Measurements from ENCODE around the gene HGD.

The HGD gene

DNA sequence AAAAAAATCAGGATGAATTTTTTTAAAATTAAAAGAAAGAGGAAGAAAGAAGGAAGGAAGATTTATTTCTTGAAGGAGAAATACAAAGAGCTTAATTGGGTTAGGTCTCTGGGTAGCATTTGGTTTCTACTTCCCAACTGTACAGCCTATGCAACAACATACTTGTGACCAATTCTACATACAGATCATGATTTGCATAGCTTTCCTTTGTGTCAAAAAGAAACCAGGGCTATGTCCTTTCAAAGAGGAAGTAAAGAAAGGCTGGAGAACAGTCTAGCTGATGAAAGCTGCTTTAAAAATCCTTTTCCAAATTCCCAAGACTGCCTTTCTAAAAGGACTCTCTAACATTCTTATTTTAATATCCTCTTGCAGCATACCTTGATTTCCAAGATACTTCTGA lies 6.1 kb upstream of the HGD start:
- DNase-seq (ENCODE audit: low read depth): no peak
- no peak overlapping the region for H3K4me3 ChIP-seq (ENCODE audit: low read length)
- TF ChIP-seq, protein P1, sequence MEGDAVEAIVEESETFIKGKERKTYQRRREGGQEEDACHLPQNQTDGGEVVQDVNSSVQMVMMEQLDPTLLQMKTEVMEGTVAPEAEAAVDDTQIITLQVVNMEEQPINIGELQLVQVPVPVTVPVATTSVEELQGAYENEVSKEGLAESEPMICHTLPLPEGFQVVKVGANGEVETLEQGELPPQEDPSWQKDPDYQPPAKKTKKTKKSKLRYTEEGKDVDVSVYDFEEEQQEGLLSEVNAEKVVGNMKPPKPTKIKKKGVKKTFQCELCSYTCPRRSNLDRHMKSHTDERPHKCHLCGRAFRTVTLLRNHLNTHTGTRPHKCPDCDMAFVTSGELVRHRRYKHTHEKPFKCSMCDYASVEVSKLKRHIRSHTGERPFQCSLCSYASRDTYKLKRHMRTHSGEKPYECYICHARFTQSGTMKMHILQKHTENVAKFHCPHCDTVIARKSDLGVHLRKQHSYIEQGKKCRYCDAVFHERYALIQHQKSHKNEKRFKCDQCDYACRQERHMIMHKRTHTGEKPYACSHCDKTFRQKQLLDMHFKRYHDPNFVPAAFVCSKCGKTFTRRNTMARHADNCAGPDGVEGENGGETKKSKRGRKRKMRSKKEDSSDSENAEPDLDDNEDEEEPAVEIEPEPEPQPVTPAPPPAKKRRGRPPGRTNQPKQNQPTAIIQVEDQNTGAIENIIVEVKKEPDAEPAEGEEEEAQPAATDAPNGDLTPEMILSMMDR (IDR thresholded peaks at IDR 0.05; ENCODE audit: insufficient read depth, low read depth, low read length, missing control alignments): no peak

DNA sequence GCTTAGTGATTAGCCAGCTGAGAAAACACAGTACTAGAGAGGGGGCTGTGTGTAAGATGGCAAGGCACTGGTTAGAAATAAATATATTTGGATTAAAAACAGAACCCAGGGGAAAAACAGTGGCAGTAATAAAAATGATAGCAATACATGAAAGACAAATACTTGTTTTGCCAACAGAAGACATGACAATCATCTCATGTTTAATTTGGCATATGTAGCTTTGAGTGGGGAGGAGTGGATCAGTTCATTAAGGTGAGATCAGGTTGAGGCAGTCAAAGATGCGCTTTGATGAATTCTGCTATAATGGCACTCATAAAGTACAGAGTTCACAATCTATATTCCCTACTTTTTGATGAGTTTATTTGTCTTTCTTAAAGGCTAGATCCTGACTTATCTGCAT lies 3.4 kb upstream of the HGD start:
- TF ChIP-seq, protein P1 (IDR thresholded peaks at IDR 0.05; ENCODE audit: insufficient read depth, low read depth, low read length, missing control alignments): no peak
- H3K4me3 ChIP-seq (ENCODE audit: low read length): no peak overlapping the region
- no peak for DNase-seq (ENCODE audit: low read depth)

DNA sequence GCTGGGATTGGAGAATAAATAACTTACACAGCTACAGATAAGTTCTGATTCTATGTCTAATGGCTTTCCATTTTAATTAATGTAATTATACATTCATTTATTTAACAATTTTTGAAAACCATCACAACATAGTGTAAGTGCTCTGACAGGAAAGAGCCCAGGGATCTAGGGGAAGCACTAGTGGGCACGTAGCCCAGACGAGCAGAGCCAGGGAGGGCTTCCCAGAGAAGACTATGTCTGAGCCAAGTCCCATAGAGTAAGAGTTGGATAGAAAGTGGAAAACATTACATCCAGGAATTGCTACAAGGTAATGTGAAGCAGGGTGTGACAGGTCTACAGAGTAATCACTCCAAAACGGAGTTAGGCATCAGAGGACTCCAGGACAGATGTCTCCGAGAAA lies 2.9 kb upstream of the HGD start:
- DNase-seq (ENCODE audit: low read depth): no peak
- TF ChIP-seq, protein P1 (IDR thresholded peaks at IDR 0.05; ENCODE audit: insufficient read depth, low read depth, low read length, missing control alignments): no peak
- H3K4me3 ChIP-seq (ENCODE audit: low read length): no peak overlapping the region

DNA sequence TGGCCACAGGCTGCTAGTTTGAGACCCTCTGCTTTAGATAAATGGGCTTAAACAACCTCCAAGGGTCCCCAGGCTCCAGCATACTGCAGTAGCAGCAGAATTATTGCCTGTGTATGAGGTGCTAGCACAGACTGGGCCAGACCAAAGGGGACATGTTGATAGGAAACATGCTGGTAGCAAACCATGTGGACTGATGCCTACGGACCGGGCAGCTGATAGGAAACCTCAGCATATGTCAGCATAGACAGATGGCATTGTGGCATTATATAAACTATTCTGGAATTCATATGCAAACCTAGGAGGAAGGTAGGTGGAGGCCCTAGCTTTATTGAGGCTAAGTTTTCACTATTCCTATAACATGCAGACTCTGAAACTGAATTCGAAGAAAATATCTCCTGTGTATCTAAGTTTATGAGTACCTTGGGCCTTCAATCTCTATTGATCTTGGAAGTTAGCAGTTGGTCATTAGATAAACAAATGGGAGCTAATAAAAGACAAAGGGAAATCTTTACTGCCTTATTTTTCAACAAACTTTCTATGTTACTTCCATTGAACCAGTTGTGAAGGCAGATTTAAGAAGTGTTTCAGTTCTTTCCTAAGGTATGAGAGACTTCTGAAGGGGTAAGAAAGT lies 1.7 kb upstream of the HGD start:
- H3K4me3 ChIP-seq (ENCODE audit: low read length): no peak overlapping the region
- TF ChIP-seq, protein P1 (IDR thresholded peaks at IDR 0.05; ENCODE audit: insufficient read depth, low read depth, low read length, missing control alignments): no peak
- no peak for DNase-seq (ENCODE audit: low read depth)

DNA sequence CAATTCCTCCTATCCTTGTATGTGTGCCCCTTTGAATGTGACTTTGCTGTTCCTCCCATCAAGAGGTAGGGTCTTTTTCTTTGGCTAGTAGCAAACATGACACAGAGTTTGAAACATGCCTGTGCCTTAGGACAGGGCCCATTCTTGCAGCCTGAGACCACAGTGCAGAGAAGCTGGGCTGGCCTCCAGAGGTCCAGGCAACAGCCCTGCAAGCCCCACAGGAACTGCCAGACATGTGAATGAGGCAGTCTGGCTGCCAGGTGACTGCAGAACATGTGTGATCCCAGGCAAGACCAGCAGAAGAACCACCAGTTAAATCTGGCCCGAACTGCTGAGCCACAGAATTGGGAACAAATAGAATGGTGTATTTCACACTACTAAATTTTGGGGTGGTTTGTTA lies 1.2 kb upstream of the HGD start:
- TF ChIP-seq, protein P1 (IDR thresholded peaks at IDR 0.05; ENCODE audit: insufficient read depth, low read depth, low read length, missing control alignments): no peak
- H3K4me3 ChIP-seq (ENCODE audit: low read length): no peak overlapping the region
- no peak for DNase-seq (ENCODE audit: low read depth)

DNA sequence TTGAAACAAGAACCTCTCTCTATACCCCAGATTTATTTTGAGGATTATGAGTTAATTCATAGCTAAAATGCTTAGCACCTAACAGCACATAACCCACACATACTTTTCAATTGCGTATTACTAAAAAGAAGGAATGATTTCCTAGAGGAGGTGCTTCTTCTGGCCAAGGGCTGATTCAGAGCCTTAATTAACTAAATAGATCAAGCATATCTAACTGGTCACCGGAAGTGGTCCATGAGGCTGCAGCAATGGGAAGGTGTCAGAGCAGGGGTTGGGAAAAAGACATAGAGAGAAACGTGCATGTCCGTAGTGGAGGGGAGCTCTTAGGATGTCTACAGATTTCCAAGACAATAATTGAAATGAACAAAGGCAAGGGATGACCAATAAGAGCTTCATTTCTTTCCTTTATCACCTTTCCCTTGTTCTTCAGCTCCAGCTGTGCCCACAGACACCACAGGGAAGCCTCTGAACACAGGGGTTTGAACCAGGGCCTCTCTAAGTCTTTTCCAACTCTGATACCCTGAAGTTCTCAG lies 467 bp downstream of the HGD start:
- no peak overlapping the region for H3K4me3 ChIP-seq (ENCODE audit: low read length)
- TF ChIP-seq, protein P1 (IDR thresholded peaks at IDR 0.05; ENCODE audit: insufficient read depth, low read depth, low read length, missing control alignments): no peak
- DNase-seq (ENCODE audit: low read depth): no peak

DNA sequence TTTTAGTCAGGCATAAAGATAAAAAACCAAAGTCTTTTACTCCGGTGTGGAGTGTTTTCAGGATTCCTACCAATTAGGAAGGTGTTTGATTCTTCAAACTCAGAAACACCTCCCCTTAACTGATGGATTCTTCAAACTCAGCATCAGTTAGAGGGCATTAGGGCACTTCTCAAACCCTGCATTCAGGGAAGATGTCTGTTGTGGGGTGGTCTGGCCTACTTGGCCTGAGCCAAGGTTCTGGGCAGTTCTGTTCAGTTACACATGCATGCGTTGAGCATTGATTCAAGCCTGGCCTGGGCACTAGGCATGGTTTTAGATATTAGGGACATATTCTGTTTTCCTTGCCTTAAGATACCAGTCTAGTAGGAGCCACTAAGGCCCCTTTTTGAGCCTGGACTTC lies 1.0 kb downstream of the HGD start:
- DNase-seq (ENCODE audit: low read depth): no peak
- TF ChIP-seq, protein P1 (IDR thresholded peaks at IDR 0.05; ENCODE audit: insufficient read depth, low read depth, low read length, missing control alignments): no peak
- H3K4me3 ChIP-seq (ENCODE audit: low read length): no peak overlapping the region

All from epithelial cell of esophagus (primary cell).